GM18951 (cell line): ENCODE results near the gene TMEM106C.

ENCODE experiments used
- POLR2A ChIP-seq: IDR thresholded peaks from 4 replicates; pipeline ENCODE4 v1.6.1; 2011; ENCODE audit warnings: mild to moderate bottlenecking; ENCODE audit not compliant: insufficient read length, insufficient read depth; ENCODE audit errors: extremely low read depth
- in situ Hi-C: fragments of 300-500 bp; cut with MboI; formaldehyde crosslinking; loops from one replicate; pipeline ENCODE4 v1.12.0; 2022; ENCODE audit warnings: low sequenced_read_pairs, mixed read lengths, inconsistent platforms; ENCODE audit not compliant: unreplicated experiment

Gene TMEM106C

DNA sequence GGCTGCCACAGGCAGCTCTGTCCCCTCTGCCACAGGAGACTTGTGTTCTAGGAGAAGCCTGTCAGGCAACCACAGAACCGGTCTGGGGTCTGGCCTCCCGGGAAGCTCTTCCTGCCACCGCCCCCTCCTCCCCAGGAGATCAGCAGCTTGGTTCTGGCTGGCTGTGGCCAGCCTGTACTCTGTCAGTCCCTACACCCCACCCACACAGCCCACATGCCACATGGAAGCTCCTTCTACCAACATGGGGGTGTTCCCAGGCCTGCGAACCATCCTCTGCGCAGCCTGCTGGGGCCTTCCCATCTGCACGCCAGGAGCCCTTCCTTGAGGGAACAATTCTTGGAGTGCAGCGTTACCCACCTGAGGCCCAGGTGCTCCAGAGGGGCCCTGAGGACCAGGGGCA, 16.8 kb downstream of the TMEM106C start:
- in situ Hi-C loops = no loop called here
- no peak for TF ChIP-seq POLR2A

DNA sequence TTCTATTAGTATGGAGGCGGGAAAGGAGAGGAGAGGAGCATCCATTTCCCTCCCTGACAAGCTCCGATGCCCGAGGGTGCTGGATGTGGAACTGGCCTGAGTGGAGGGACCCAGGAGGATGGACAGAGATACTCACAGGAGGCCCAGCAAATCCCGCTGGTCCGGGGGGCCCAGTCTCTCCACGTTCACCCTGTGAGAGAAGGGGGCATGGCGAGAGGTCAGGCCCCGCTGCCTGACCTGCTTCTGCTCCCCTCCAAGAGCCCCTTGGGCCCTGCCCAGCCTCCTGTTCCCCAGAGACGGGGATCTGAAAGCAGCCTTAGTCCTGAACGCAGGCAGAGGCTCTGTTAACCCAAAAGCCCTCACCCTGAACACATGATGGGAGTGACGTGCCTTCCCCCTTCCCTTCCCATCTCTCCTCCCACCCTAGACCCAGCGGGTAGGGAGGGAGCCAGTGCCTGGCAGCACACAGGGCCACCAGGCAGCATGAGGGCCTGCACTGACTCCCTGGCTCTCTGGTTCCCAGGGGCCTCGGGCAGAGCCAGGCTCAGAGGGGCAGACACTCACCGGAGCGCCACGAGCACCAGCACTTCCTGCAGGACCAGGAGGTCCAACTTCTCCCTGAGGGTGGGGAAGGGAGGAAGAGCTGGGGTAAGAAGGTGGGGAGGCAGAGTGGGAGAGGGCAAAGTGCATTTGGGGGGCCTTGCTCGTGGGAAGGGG, 17.5 kb downstream of the TMEM106C start:
- TF ChIP-seq POLR2A = no peak
- in situ Hi-C loops = no loop called here

DNA sequence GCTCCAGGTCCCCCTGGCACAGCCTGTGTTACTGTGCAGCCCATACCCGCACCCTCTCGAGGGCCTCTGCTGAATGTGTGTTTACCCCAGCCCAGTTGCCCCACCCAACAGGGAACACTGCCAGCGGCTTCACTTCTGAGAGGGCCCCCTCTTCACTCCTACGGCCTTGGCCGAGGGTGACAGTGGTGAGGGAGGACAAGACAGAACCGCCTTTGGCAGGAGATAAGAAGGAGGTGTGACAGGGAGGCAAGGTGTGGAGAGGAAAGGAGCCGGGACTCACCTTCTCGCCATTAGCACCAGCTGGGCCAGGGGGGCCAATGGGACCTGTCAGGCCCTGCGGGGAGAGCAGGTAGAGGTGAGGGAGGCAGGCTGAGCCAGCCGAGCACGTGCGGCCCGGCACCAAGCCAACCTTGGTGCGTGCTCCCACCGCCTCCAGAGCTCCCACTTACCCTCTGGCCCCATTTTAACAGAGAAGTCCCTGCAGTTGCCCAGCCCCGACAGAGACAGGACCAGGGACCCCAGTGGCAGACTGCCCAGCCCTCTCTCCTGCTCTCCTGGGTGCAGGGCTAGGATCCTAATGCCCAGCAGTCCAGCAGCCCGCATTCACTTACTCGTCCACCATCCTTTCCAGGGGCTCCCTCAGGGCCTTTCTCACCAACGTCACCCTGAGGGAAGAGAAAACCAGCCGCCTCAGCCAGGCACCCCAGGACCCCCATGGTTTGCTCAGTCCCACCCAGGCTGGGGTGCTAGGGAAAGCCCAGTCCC, 18.3 kb downstream of the TMEM106C start:
- no peak for TF ChIP-seq POLR2A
- in situ Hi-C loops = no loop called here

DNA sequence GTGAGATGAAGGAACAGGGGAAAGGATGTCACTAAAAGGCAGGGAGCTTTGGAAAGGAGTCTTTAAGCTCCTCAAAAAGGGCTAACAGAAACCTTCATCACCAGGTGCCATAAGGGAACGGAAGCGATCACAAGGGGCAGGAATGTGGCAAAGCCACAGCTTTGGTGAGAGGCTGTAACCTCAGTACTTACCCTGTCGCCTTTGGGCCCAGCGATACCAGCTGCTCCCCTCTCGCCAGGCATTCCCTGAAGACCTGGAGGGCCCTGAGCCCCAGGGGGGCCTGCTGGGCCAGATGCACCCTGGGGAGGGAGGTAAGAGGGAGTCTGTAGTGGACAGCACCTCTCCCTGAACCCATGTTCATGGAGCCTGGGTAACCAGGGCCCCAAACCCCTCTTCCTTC, 18.9 kb downstream of the TMEM106C start:
- in situ Hi-C loops = no loop called here

DNA sequence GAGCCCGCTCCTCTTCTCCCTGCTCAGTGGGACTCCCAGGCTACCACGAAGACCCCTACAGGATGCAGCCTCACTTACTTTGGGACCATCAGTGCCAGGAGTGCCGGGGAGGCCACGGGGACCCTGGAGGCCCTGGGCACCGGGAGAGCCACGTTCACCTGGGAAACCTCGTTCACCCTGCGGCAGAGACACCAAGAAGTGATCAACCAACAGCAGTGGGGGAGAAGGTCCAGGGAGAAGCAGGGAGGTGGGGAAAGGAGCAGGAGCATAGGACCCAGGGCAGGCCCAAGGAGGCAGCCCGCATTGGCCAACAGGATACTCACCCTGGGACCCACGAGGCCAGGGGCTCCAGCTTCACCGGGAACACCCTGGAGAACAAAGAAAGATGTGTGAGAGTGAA, 19.4 kb downstream of the TMEM106C start:
- TF ChIP-seq POLR2A = no peak
- in situ Hi-C loops = no loop called here

More for the DNA sequence above, 18.9 kb downstream of the TMEM106C start:
- no peak for TF ChIP-seq POLR2A

DNA sequence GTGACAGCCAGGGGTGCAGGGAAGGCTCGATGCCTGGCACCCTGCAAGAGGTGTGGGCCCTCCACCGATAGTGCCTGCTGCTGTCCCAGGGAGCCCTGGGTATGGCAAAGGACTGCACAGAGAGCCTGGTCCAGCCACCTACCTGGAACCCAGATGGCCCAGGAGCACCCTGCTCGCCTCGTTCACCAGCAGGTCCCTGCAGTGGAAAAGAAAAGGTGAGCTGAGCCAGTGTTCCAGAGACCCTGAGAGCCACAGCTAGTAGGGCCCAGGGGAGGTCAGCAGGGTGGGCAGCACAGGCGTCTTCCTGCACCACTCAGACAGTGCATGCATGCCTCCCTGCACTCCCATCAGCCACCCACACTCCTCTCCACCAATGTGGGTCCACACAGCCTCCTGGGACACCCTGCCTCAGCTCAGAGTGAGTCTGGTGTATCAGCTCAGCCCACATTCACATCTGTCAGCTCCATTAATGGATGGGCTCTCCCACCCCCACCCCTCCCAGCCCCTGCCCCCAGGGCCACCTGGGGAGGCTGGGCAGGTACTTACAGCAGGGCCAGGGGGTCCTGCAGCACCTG, 20.2 kb downstream of the TMEM106C start:
- no peak for TF ChIP-seq POLR2A

DNA sequence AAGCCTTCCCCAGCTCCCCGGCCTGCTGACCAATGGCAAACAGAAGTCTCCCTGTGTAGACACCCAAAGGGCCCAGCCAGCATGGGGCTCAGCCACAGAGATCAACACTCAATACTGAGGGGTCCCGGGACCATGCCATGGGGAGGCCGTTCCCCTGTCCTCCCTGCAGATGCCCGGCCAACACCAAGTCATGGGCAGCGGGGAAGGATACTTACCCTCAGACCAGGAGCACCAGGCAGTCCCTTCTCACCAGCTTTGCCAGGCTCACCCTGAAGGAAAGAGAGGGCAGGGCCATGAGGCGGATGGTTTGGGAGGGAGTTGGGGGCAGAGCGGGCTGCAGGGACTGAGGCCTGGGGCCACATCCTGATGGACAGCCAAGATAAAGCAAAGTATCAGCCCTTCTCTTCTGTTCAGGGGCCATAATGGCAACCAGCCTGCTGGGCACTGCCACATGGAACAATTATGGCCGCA, 21.0 kb downstream of the TMEM106C start:
- no peak for TF ChIP-seq POLR2A
- in situ Hi-C loops = no loop called here

More for the DNA sequence above, 20.2 kb downstream of the TMEM106C start:
- in situ Hi-C loops = no loop called here

- no peak for TF ChIP-seq POLR2A
- in situ Hi-C loops = no loop called here
Measured at GRCh38 chr12:47985596-47986290, 22.3 kb downstream of the TMEM106C start.

DNA sequence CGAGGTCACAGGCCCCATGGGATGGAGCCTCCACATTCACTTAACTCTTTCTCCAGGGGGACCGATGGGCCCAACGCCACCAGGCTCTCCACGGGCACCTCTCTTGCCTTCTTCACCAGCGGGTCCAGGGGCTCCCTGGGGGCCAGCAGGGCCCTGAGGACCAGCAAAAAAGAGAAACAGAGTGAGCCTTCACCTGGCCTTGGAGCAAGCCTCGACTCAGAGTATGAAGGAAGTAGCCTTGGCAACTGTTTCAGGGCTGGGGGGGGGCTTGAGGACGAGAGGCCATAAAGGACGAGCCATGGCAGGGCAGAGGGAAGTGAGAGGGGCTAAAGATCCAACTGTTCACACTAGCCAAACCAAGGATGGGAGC, 22.9 kb downstream of the TMEM106C start:
- no peak for TF ChIP-seq POLR2A
- in situ Hi-C loops = no loop called here

- no peak for TF ChIP-seq POLR2A
- in situ Hi-C loops = no loop called here
Measured at GRCh38 chr12:47986832-47987231, 23.4 kb downstream of the TMEM106C start.

GRCh38 chr12:47987411-47988072, 24.1 kb downstream of the TMEM106C start:
- TF ChIP-seq POLR2A = no peak
- in situ Hi-C loops = no loop called here

DNA sequence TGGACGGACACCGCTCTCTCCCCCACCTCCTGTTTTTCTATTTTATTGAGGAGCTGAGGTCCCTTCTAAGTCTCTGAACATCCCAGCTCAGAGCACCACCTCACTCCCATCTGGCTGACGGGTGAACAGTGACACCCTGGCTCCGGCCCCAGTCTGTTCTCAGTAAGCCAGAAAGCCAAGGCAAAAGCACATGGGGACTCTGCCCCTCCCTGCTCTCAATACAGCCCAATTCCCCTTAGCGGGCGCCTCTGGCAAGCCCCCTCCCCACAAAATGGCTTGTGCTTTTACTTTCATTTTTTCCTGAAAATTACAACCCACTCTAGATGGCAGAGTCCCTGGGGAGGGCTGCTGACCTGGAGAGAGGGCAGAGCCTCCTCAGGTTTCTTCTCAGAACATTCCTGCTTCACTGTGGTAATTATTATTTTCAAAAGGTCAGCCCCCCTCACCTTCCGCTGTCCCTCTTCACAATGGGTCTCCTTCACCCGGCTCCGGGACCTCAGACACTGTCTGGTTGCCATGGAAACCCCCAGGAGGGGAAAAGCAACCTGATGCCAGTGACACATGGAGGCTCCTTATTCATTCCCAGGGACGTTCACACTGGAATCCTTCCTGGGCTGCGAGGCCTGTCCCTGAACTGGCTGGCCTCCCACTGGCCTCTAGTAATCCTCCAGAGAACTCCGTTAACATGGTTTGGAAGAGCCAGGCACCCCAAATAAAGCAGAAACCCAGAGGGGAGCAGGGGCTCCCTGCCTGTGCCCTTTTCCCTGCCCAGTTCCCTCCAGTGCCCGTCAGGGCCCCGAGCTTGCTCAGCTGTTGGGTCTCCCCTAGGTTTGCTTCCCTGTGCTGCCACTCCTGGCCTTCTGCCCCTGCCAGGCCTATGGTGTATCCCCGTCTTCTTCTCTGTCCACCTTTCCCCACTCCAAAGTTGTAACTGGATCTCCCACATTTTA, 25.0 kb downstream of the TMEM106C start:
- no peak for TF ChIP-seq POLR2A
- in situ Hi-C loops = no loop called here
